Adrenal gland (tissue), 19 donors: ENCODE data around the gene SEMA4C. TPM values are rescaled to one million over a fixed set of nuclear protein-coding genes. Genes with fewer than 3 reads are reported as not detected.
A peak's percentile ranks its signal among the peaks of the same experiment; 100 is the strongest.

Experiments used
- DNase-seq, 7 donors: peaks; one replicate each; pipeline ENCODE4 v3.0.0-alpha.2; 2019 to 2020
- H3K27ac ChIP-seq, 5 donors: fragments of 200-600 bp; sonication (generic) in 4 of 5; 1 replicate in 3 of 5; 2 replicates in 2 of 5; pipeline versions ENCODE4 v1.5.1 to v1.8.0; 2016 to 2020; ENCODE audit warnings: mild to moderate bottlenecking in 1 of 5
- H3K27me3 ChIP-seq: fragments of 200-600 bp; 2 replicates; pipeline ENCODE4 v1.8.0; 2021
- H3K36me3 ChIP-seq, 2 donors: fragments of 200-600 bp; replicated peaks in 1 of 2; 1 replicate in 1 of 2; 2 replicates in 1 of 2; pipeline versions ENCODE4 v1.5.1 to v1.8.0; 2018 to 2022
- H3K4me1 ChIP-seq, 2 donors: fragments of 200-600 bp; replicated peaks in 1 of 2; 1 replicate in 1 of 2; 2 replicates in 1 of 2; pipeline versions ENCODE4 v1.5.1 to v1.8.0; 2018 to 2021
- H3K4me3 ChIP-seq, 4 donors: fragments of 200-600 bp; sonication (generic) in 3 of 4; one replicate each; pipeline ENCODE4 v1.5.1; 2016 to 2018
- H3K9me3 ChIP-seq, 3 donors: fragments of 200-600 bp; sonication (generic) in 1 of 3; replicated peaks in 1 of 3; 1 replicate in 2 of 3; 2 replicates in 1 of 3; pipeline versions ENCODE4 v1.5.1 to v1.8.0; 2016 to 2021
- CTCF ChIP-seq, 6 experiments: fragments of 450-650 bp in 4 of 6; fragments of 200-600 bp in 2 of 6; sonication (generic) in 1 of 6; IDR thresholded peaks; 1 replicate in 5 of 6; 2 replicates in 1 of 6; pipeline versions ENCODE4 v1.5.1 to v1.8.0; 2016 to 2021; ENCODE audit warnings: antibody characterized with exemption in 6 of 6, mild to moderate bottlenecking in 2 of 6, moderate library complexity in 1 of 6
- POLR2A ChIP-seq, 2 donors: fragments of 450-650 bp; IDR thresholded peaks; one replicate each; pipeline ENCODE4 v1.6.1; 2017; ENCODE audit warnings: antibody characterized with exemption in 2 of 2, mild to moderate bottlenecking in 2 of 2, moderate library complexity in 1 of 2
- WGBS, 4 donors: extraction: QIAGEN DNeasy Blood & Tissue Kit in 2 of 4; methylation state at CpG; one replicate each; pipeline versions ENCODE4 v1.1.5 to v1.1.7; 2013 to 2017; 5-methylcytosine and 5-hydroxymethylcytosine counted together
- intact Hi-C, 2 donors: fragments of 100-400 bp; cut with DNase I; formaldehyde crosslinking; loops; one replicate each; pipeline versions ENCODE4 v1.14.1 to v1.15.0; 2022 to 2023
- long read RNA-seq, 10 donors: library from polyadenylated mRNA in 3 of 10; unstranded in 2 of 10; stranded (forward) in 1 of 10; transcript quantifications; one replicate each; pipeline ENCODE4 v2.0.0 and lab custom pipeline, GENCODE V29; 2021 to 2026
- polyA plus RNA-seq, 3 donors: library from polyadenylated mRNA; stranded (reverse); fragments of 200-250 nt in 2 of 3; fragments of 350-450 nt in 1 of 3; fragmentation: Illumina TruSeq in 1 of 3; extraction: RNeasy Lipid Tissue Mini Kit (QIAGEN cat#74804) in 1 of 3; gene quantifications; one replicate each; pipeline ENCODE4 v1.2.3, GENCODE V29; 2013 to 2014
- total RNA-seq, 9 donors: library from RNA; depleted of rRNA in 4 of 9; stranded (reverse); fragments of >200 nt in 4 of 9; fragments of 120-200 nt in 1 of 9; fragmentation: NEBNext Ultra II Directional in 1 of 9; extraction: Animal tissue kit (Norgen Biotek cat#: 25700) in 1 of 9; gene quantifications; one replicate each; pipeline versions ENCODE4 v1.1.0 to v1.2.4, GENCODE V29; 2013 to 2023
- donor health status: healthy with polysubstance abuse.
- donor health status: Bipolar disorder and iron deficiency.
- donor health status: DM: yes; HTN: yes; CAD: no.
- donor health status: DM: no; HTN: no; CAD: no.
- donor health status: DM: no; HTN: no; CAD: no.
- donor health status: DM: yes; HTN: yes; CAD: no.

SEMA4C gene
- total RNA-seq (10 to 100 TPM; 11.4 to 31.6 (median 27.7) TPM), polyA plus RNA-seq (10 to 100 TPM in 2 of 3 donors, 1 to 10 TPM in 1; 4.4 to 23.4 (median 14.6) TPM)
- long read RNA-seq, donor 1, partial matches to known transcripts: 0 of 1 reads
- long read RNA-seq, donor 1, other reads (novel, unspliced or antisense): 0 of 1 reads
- long read RNA-seq, donor 2, partial matches to known transcripts: 10 of 12 reads
- long read RNA-seq, donor 2, other reads (novel, unspliced or antisense): 0 of 12 reads
- long read RNA-seq, donor 3: 0 reads
- long read RNA-seq, donor 4: 0 reads
- long read RNA-seq, donor 5, transcript SEMA4C-201 (15 exons, 3,545 nt): major isoform, 8 of 49 reads
- long read RNA-seq, donor 5, partial matches to known transcripts: 5 of 49 reads
- long read RNA-seq, donor 5, other reads (novel, unspliced or antisense): 32 of 49 reads
- long read RNA-seq, donor 6, partial matches to known transcripts: 1 of 1 reads
- long read RNA-seq, donor 6, other reads (novel, unspliced or antisense): 0 of 1 reads
- long read RNA-seq, donor 7, partial matches to known transcripts: 0 of 1 reads
- long read RNA-seq, donor 7, other reads (novel, unspliced or antisense): 0 of 1 reads
- long read RNA-seq, donor 8, partial matches to known transcripts: 12 of 15 reads
- long read RNA-seq, donor 8, other reads (novel, unspliced or antisense): 0 of 15 reads
- long read RNA-seq, donor 9, partial matches to known transcripts: 0 of 1 reads
- long read RNA-seq, donor 9, other reads (novel, unspliced or antisense): 0 of 1 reads
- long read RNA-seq, donor 10: 0 reads

DNA sequence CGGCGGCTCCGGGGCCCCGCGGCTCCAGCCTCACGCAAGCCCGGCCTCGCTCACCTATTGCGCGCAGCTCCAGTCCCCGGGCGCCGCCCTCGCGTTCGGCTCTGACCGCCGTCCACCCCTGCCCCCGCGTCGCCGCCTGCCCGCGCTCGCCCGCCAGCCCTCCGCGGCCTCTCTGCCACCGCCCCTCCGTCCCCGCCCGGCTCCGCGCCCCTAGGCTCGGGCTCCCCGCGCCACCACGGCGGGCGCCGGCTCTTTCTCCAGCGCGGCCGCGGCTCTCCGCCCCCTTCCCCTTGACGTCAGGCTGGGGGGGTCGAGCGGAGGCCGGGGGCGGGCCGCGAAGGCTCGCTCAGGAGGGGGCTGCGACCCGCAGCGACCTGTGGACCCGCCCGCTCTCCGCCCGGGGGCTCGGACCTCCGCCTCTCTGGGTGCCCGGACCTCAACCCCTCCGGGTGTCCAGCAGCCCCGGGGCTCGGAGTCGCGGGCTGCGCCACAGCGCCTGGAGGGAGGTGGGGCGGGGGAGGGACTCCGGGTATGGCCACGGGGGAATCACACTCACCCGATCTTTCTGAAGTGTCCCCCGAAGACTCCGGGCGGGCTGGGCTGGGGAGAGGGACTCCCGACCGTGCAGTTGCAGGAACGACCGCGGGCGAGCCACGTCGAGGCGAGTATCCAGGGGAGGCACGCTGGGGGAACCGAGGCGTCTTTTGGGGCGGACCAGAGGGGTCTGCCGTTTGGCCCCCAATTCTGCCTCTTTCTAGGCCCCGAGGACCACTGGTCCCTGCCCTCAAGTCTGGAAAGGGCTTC lies at the start of gene SEMA4C:
Gene SEMA4C (minus strand): TSS at position 259 of the 804 bp plus-strand sequence. CDS start 2,194 bp downstream, outside the sequence.
- Histone ChIP-seq H3K36me3 (peaks cover 0 to 24% of the 10 kb centered on the region in 2 donors), H3K27ac (peak within 1 kb of the TSS; percentile 54 to 95 (median 90)), H3K9me3 (no peaks in the 10 kb centered on the region), H3K4me1 (peaks cover 11 to 50% of the 10 kb centered on the region in 2 donors), H3K4me3 (peak within 1 kb of the TSS; percentile 65 to 94 (median 83)), H3K27me3 (no peaks in the 10 kb centered on the region)
- intact Hi-C loops: loop anchor here in 1 of 2 donors (5.0 to 10.0 kb wide), 5 partner anchors 55 to 245 kb away; partner anchors contain the start of genes ANKRD36, CNNM3 and CNNM4
- 0 to 6% (median 2%) methylated on average over 2 to 93 of the region's 93 CpGs for WGBS, 4 donors
- DNase-seq: peak in 6 of 7 donors; percentile 53 to 74 (median 64)
- TF ChIP-seq POLR2A (IDR thresholded peaks at IDR 0.05) (peak in 1 of 2 donors; percentile 42), CTCF (IDR thresholded peaks at IDR 0.05) (no peak)

GRCh38 chr2:96918754-96919550 lies 49.1 kb upstream of the SEMA4C start:
- no peak for DNase-seq
- no peaks in the 10 kb centered on the region for H3K27me3 ChIP-seq
- H3K9me3 ChIP-seq: no peaks in the 10 kb centered on the region
- H3K4me1 ChIP-seq: peaks cover 0 to 7% of the 10 kb centered on the region in 2 donors
- H3K4me3 ChIP-seq: no peak overlapping the region
- TF ChIP-seq POLR2A (IDR thresholded peaks at IDR 0.05) (no peak), CTCF (IDR thresholded peaks at IDR 0.05) (no peak)
- 84 to 90% (median 87%) methylated on average over 18 to 19 of the region's 19 CpGs for WGBS, 4 donors
- H3K36me3 ChIP-seq: no peaks in the 10 kb centered on the region
- intact Hi-C loops: no loop called here
- H3K27ac ChIP-seq: no peak overlapping the region

- no peaks in the 10 kb centered on the region for H3K9me3 ChIP-seq
- intact Hi-C loops: no loop called here
- H3K27ac ChIP-seq: no peak overlapping the region
- no peak for DNase-seq
- no peaks in the 10 kb centered on the region for H3K36me3 ChIP-seq
- H3K27me3 ChIP-seq: no peaks in the 10 kb centered on the region
- peaks cover 0 to 8% of the 10 kb centered on the region in 2 donors for H3K4me1 ChIP-seq
- H3K4me3 ChIP-seq: no peak overlapping the region
- TF ChIP-seq CTCF (IDR thresholded peaks at IDR 0.05) (no peak), POLR2A (IDR thresholded peaks at IDR 0.05) (no peak)
Observed at GRCh38 chr2:96918092-96918753, 48.3 kb upstream of the SEMA4C start.
